ENCODE measurements around the gene MTMR11.
"Not testable (repeated sequence)": the region's sequence is repeated elsewhere in the genome, so short reads cannot be mapped to it uniquely, and the experiment has no call there.

The MTMR11 gene

DNA sequence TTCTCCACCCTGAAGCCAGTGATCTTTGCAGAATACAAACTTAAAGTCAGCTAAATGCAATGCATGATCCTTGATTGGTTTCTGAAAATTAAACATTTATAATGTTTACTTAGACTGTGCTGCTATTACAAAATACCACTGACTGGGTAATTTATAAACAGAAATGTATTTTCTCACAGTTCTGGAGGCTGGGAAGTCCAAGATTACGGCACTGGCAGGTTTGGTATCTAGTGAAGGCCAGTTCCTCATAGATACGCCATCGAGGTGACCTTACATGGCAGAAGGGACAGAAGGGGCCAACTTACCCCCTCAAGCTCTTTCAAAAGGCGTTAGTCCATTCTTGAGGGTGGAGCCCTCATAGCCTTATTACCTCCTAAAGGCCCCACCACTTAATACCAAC, 40.1 kb downstream of the MTMR11 start:
- no peak for DNase-seq (ENCODE audit: low spot score)

- no peak for DNase-seq (ENCODE audit: low spot score)
These were observed 47.7 kb downstream of the MTMR11 start for GRCh38 chr1:149888999-149889289.

- peak; percentile 93 for DNase-seq (ENCODE audit: low spot score)
These were observed 48.3 kb downstream of the MTMR11 start for GRCh38 chr1:149888247-149888998.

DNA sequence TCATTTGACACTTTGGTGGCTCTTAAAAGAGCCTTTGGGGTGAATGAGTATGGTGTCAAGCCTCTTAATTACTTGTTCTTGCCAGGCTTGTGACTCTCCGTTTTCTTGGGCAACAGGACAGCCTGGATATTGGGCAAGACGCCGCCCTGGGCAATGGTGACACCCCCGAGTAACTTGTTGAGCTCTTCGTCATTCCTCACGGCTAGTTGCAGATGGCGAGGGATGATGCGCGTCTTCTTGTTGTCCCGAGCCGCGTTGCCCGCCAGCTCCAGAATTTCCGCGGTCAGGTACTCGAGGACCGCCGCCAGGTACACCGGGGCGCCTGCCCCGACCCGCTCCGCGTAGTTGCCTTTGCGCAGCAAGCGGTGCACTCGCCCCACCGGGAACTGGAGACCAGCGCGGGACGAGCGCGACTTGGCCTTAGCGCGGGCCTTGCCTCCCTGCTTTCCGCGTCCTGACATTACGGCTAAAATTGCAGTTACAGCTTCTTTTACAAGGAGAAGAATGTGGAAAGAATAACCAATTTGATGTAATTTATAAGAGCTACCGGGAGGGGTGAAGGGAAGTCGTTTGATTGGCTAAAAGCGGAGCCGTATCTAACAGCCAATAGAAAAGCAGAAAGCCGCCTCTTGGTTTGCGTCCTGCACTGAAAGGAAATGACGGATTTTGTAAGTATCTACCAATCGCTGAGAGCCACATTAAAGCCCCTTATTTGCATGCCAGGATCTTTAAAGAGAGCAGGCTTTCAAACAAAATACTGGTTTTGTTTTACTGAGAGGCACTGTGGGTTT, 49.0 kb downstream of the MTMR11 start:
- peak; percentile 99 for DNase-seq (ENCODE audit: low spot score)

- not testable (repeated sequence) for DNase-seq (ENCODE audit: low spot score)
These were observed 49.6 kb downstream of the MTMR11 start for GRCh38 chr1:149887196-149887455.

GRCh38 chr1:149886396-149887195, 50.1 kb downstream of the MTMR11 start:
- DNase-seq (ENCODE audit: low spot score) = peak; percentile 100

- peak; percentile 13 for DNase-seq (ENCODE audit: low spot score)
These were observed 50.6 kb downstream of the MTMR11 start for GRCh38 chr1:149886121-149886395.

DNA sequence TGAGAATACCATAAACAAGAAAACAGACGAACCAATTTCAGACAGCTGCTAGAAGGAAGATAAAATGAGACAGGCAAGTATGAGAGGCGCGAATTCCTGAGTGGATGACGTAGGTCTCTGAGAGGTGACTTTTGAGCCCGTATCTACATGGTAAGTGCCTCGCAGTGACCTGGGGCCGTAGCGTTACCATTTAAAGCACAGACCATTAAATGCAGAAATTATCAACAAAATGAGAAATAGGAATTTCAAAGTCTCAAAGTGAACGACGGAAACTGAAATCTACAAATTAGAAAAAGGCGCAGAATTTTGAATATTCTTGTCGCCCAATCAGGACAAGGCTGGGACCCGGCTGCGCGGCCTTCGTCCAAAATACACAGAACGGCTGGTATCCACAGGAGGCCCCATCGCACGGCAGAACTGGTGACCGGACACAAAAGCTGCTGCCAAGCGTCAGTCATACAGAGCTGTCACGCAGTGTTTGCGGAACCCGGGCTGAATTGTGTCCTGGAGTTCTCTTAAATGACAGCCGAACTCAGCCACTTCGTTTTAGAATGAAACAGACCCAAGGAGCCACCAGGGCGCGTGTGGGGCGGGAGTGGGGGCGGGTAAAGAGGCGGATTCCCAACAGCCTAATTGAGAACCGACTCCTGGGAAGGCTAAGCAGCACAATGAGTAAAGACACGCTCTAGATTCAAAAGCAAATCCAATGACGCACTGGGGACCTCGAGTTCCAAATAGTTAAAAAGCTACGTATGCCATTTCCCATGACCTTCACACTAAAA, 51.1 kb downstream of the MTMR11 start:
- peak; percentile 88 for DNase-seq (ENCODE audit: low spot score)

- DNase-seq (ENCODE audit: low spot score) = peak; percentile 78
These were observed 52.0 kb downstream of the MTMR11 start for GRCh38 chr1:149884433-149885338.

DNA sequence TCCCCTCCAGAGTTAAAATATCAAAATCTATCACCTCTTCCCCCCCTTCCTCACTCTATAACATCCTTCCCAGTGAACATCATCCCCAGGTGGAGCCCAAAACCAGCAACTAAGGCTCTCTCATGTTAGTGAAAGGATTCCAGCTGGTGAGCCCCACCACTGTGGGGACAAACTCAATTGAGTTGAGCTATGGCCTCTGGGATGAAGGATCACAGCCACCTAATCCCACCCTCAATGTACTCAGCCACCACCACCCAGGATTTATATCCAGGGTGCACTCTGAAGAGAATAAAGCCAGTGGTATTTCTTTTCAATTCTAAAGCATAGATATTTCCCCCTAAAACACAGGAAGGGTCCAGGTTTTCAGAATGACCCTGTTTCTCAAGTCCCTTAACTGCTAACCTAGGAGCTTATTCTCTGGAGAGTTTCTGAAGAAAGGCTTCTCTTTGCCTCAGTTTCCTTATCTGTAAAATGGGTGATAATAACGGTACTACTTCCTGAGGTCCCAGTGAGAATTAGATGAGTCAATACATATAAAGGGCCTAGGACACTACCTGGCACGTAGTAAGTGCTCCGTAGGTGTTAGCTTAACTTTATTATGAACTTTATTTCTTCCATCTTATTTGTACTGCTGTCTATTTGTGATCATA, 53.0 kb downstream of the MTMR11 start:
- no peak for DNase-seq (ENCODE audit: low spot score)

DNA sequence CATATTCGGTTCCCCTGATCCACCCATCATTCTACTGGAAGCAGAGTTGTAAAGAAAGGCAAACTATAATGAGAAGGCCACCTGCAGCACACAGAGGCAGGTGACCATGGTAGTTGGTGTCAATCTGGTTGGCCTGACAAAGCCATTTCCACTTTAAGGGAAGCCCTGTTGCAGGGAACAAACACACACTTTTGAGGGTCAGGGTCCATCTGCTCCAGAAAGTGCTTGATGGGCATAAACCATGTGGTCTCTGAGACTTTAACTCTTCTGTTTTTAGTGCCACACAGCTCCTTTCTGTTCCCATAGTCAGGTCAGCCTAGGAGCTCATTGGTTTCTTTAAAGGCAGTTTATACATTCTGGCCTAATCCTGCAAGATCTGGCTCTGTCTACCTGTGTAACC, 54.8 kb downstream of the MTMR11 start:
- no peak for DNase-seq (ENCODE audit: low spot score)

DNA sequence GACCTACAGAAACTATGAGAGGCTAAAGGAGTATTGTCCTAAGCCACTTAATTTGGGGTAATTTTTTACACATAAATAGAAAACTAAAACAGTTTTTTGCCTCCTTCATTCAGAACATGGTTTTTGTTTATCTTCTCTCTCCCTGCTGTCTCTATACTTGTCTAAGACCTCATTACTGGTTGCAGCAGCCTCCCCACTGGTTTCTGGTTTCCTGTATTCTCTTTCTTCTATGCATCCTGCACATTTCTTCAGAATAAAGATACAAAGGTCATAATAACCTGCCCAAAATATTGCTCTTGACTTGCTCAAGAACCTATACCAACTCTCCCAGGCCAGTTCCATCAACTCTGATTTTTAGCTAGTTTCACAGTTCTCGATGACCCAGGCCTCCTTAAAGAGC, 57.1 kb downstream of the MTMR11 start:
- no peak for DNase-seq (ENCODE audit: low spot score)

All from RKO (cell line).